Vagina (tissue), 2 donors: ENCODE results near the gene MRPS34. TPM values are rescaled to one million over a fixed set of nuclear protein-coding genes. Genes with fewer than 3 reads are reported as not detected.

Experiments used
- DNase-seq, 2 donors: peaks; one replicate each; pipeline ENCODE4 v3.0.0-alpha.2; 2017; ENCODE audit errors: extremely low spot score in 2 of 2
- H3K27ac ChIP-seq: fragments of 200-600 bp; sonication (generic); one replicate; pipeline ENCODE4 v1.5.1; 2019
- H3K27me3 ChIP-seq: fragments of 200-600 bp; sonication (generic); one replicate; pipeline ENCODE4 v1.5.1; 2019
- H3K36me3 ChIP-seq, 2 donors: fragments of 200-600 bp; sonication (generic); one replicate each; pipeline ENCODE4 v1.5.1; 2017 to 2019
- H3K4me1 ChIP-seq: fragments of 200-600 bp; sonication (generic); one replicate; pipeline ENCODE4 v1.5.1; 2019
- H3K4me3 ChIP-seq, 2 donors: fragments of 200-600 bp; sonication (generic); 1 replicate in 1 of 2; 2 replicates in 1 of 2; pipeline ENCODE4 v1.5.1; 2016 to 2019
- H3K9me3 ChIP-seq: fragments of 200-600 bp; sonication (generic); one replicate; pipeline ENCODE4 v1.5.1; 2019
- CTCF ChIP-seq, 3 experiments: fragments of 450-650 bp in 2 of 3; fragments of 200-600 bp in 1 of 3; sonication (generic) in 1 of 3; IDR thresholded peaks; one replicate each; pipeline ENCODE4 v1.5.1; 2017 to 2019; ENCODE audit warnings: antibody characterized with exemption in 3 of 3, mild to moderate bottlenecking in 2 of 3, moderate library complexity in 2 of 3
- POLR2A ChIP-seq, 2 donors: fragments of 450-650 bp; IDR thresholded peaks; one replicate each; pipeline ENCODE4 v1.6.1; 2017; ENCODE audit warnings: antibody characterized with exemption in 2 of 2, mild to moderate bottlenecking in 2 of 2, moderate library complexity in 2 of 2
- POLR2AphosphoS5 ChIP-seq, 2 donors: sonication (generic); formaldehyde crosslinking; IDR thresholded peaks; one replicate each; pipeline ENCODE4 v1.9.0; 2017; ENCODE audit warnings: antibody characterized with exemption in 2 of 2, mild to moderate bottlenecking in 2 of 2, low read depth in 1 of 2; ENCODE audit not compliant: insufficient read depth in 1 of 2
- intact Hi-C: fragments of 100-400 bp; cut with DNase I; formaldehyde crosslinking; loops from one replicate; pipeline ENCODE4 v1.15.1; 2023
- total RNA-seq: library from RNA; depleted of rRNA; stranded (reverse); fragments of >200 nt; gene quantifications from one replicate; pipeline ENCODE4 v1.2.3, GENCODE V29; 2016

Gene MRPS34
- total RNA-seq, 1 donor from 2014 or later, result 89.6 TPM

- no peak for TF ChIP-seq CTCF (IDR thresholded peaks at IDR 0.05)
- no peak for TF ChIP-seq POLR2AphosphoS5 (IDR thresholded peaks at IDR 0.05; ENCODE audit: insufficient read depth in 1 of 2, low read depth in 1 of 2)
- no peak for TF ChIP-seq POLR2A (IDR thresholded peaks at IDR 0.05)
- Histone ChIP-seq H3K9me3 (no peaks in the 10 kb centered on the region), H3K27me3 (no peaks in the 10 kb centered on the region), H3K36me3 (peaks cover 0 to 27% of the 10 kb centered on the region in 2 donors), H3K27ac (no peak overlapping the region), H3K4me1 (peaks cover 41% of the 10 kb centered on the region), H3K4me3 (no peak overlapping the region)
- intact Hi-C loops, result no loop called here
- DNase-seq, result no peak
These were observed 13.5 kb upstream of the MRPS34 start for GRCh38 chr16:1786242-1787055.

DNA sequence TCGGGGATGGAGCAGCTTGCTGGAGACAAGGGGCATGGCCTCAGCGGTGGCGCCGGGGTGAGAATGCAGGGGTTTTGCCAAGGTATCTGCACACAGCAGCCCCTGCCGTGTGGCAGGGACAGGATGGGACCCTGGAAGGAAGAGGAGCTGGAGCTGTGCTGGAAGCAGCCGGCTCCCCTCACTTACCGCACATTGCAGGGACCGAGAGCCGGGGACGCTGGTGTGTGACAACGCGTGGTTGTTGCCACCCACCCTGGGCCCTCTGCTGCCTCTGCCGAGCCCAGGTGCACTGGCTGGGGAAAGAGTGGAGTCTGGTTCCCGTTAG is 12.9 kb upstream of the MRPS34 start:
- TF ChIP-seq CTCF (IDR thresholded peaks at IDR 0.05) (no peak), POLR2AphosphoS5 (IDR thresholded peaks at IDR 0.05; ENCODE audit: insufficient read depth in 1 of 2, low read depth in 1 of 2) (no peak), POLR2A (IDR thresholded peaks at IDR 0.05) (no peak)
- H3K4me1 ChIP-seq, result peaks cover 48% of the 10 kb centered on the region
- H3K27ac ChIP-seq, result no peak overlapping the region
- H3K27me3 ChIP-seq, result no peaks in the 10 kb centered on the region
- intact Hi-C loops, result no loop called here
- H3K4me3 ChIP-seq, result no peak overlapping the region
- peaks cover 0 to 27% of the 10 kb centered on the region in 2 donors for H3K36me3 ChIP-seq
- DNase-seq, result no peak
- no peaks in the 10 kb centered on the region for H3K9me3 ChIP-seq

DNA sequence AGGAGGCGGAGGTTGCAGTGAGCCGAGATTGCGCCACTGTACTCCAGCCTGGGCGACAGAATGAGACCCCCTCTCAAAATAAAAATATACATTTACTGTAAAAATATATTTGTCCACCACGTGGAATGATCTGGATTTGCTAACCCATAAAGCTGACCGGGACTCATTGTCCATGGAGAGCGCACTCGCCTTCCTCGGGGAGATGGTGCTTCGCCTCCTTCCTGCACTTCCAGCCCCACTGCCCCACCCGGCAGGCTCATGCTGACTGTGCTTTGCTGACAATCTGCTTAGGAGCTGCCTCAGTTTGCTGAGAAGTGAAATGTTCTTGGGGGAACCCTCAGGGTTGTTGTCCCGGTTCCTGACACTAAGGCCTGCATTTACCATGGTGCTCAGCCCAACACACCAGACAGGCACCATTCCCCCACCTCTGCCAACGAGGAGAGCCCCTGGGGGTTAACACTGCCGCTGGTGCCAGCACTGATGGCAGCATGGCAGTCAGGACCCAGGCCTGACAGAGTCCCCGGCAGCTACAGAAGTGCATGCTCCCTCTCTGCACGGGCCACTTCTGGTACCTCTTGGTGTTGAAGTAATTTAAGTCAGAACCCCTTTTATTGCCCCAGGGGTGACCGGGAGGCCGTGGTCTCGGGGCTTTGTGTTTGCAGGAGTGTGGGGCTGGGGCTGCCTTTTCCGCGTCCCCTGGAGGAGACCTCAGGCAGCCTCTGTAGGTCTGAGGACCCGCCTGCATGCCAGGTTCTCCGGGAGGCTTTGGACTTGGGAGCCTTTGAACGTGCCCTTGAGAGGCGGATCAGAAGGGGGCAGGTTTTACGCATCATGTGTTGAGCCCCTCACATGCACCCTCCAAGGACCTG is 12.3 kb upstream of the MRPS34 start:
- no peaks in the 10 kb centered on the region for H3K9me3 ChIP-seq
- DNase-seq, result no peak
- intact Hi-C loops, result no loop called here
- TF ChIP-seq CTCF (IDR thresholded peaks at IDR 0.05), result no peak
- TF ChIP-seq POLR2AphosphoS5 (IDR thresholded peaks at IDR 0.05; ENCODE audit: insufficient read depth in 1 of 2, low read depth in 1 of 2), result no peak
- TF ChIP-seq POLR2A (IDR thresholded peaks at IDR 0.05), result no peak
- peaks cover 0 to 29% of the 10 kb centered on the region in 2 donors for H3K36me3 ChIP-seq
- H3K4me1 ChIP-seq, result peaks cover 54% of the 10 kb centered on the region
- H3K27me3 ChIP-seq, result no peaks in the 10 kb centered on the region
- H3K4me3 ChIP-seq, result no peak overlapping the region
- H3K27ac ChIP-seq, result no peak overlapping the region

- intact Hi-C loops, result no loop called here
- Histone ChIP-seq H3K4me1 (peaks cover 59% of the 10 kb centered on the region), H3K36me3 (peaks cover 0 to 27% of the 10 kb centered on the region in 2 donors)
These were observed 9.7 kb upstream of the MRPS34 start, which contains the start of the genes NUBP2 and SPSB3 for GRCh38 chr16:1782408-1783264. Gene NUBP2 (plus strand): TSS chr16:1782960. CDS start chr16:1783021, 61 bp downstream. Gene SPSB3 (minus strand): TSS chr16:1782571. CDS start chr16:1781483, 1,088 bp downstream.

More at GRCh38 chr16:1782408-1783264, 9.7 kb upstream of the MRPS34 start, which contains the start of the genes NUBP2 and SPSB3:
- peak within 1 kb of the TSS; percentile 67 for H3K27ac ChIP-seq
- peak; percentile 100 for DNase-seq
- peak within 1 kb of the TSS; percentile 89 to 96 for H3K4me3 ChIP-seq
- no peaks in the 10 kb centered on the region for H3K27me3 ChIP-seq
- no peaks in the 10 kb centered on the region for H3K9me3 ChIP-seq
- peak; percentile 84 to 95 for TF ChIP-seq POLR2AphosphoS5 (IDR thresholded peaks at IDR 0.05; ENCODE audit: insufficient read depth in 1 of 2, low read depth in 1 of 2)
- TF ChIP-seq CTCF (IDR thresholded peaks at IDR 0.05), result peak in 2 of 3 experiments; percentile 11 to 35
- TF ChIP-seq POLR2A (IDR thresholded peaks at IDR 0.05), result peak in 1 of 2 donors; percentile 51
